Activated CD8-positive, alpha-beta T cell treated with anti-CD3 and anti-CD28 coated beads for 36 hours (primary cell): ENCODE results near the gene TASP1. TPM values are rescaled to one million over a fixed set of nuclear protein-coding genes. Genes with fewer than 3 reads are reported as not detected.

ENCODE experiments used
- ATAC-seq: fragments of 200-7000 bp; cut with Tn5 transposase; one replicate; pipeline ENCODE4 v1.10.0; 2021; ENCODE audit warnings: mild to moderate bottlenecking, moderate library complexity
- CTCF ChIA-PET: fragments of 350-600 bp; sonication (Branson Sonifier 250); formaldehyde crosslinking; loops from one replicate; lab custom pipeline; 2021; ENCODE audit warnings: antibody characterized with exemption; lab: Charles Lee
- POLR2A ChIA-PET: fragments of 350-600 bp; sonication (Branson Sonifier 250); formaldehyde crosslinking; loops from one replicate; lab custom pipeline; 2021; ENCODE audit warnings: antibody characterized with exemption; lab: Charles Lee
- DNase-seq: peaks from one replicate; pipeline ENCODE4 v3.0.0-alpha.2; 2020
- H3K27ac Mint-ChIP-seq: one replicate; pipeline ENCODE4 v1.8.0; 2021; ENCODE audit warnings: mild to moderate bottlenecking, mixed read lengths
- H3K27me3 Mint-ChIP-seq: one replicate; pipeline ENCODE4 v1.8.0; 2021; ENCODE audit warnings: mixed read lengths
- H3K36me3 Mint-ChIP-seq: one replicate; pipeline ENCODE4 v1.8.0; 2021; ENCODE audit warnings: low read depth, mixed read lengths
- H3K4me1 Mint-ChIP-seq: one replicate; pipeline ENCODE4 v1.8.0; 2021; ENCODE audit warnings: low read depth, mixed read lengths
- H3K4me3 Mint-ChIP-seq: one replicate; pipeline ENCODE4 v1.8.0; 2021; ENCODE audit warnings: mild to moderate bottlenecking, moderate library complexity, mixed read lengths
- H3K9me3 Mint-ChIP-seq: one replicate; pipeline ENCODE4 v1.8.0; 2021; ENCODE audit warnings: mixed read lengths
- CTCF ChIP-seq: fragments of 200-600 bp; IDR thresholded peaks from one replicate; pipeline ENCODE4 v1.8.0; 2022; ENCODE audit warnings: antibody characterized with exemption, mild to moderate bottlenecking
- intact Hi-C: fragments of 100-400 bp; cut with micrococcal nuclease; formaldehyde crosslinking; loops from one replicate; pipeline ENCODE4 v1.10.0; 2022
- total RNA-seq, 2 experiments: library from RNA; stranded (reverse); gene quantifications; one replicate each; pipeline ENCODE4 v1.2.3, GENCODE V29; 2021

Gene TASP1
- total RNA-seq, 2 experiments from 2014 or later: 8.7 to 8.8 TPM

GRCh38 chr20:13452470-13453124 lies 186.1 kb downstream of the TASP1 start:
- ChIA-PET CTCF (no interaction called here), POLR2A (no interaction called here)
- Mint-ChIP-seq H3K4me1 (peaks cover 3% of the 10 kb centered on the region), H3K9me3 (peaks cover 4% of the 10 kb centered on the region), H3K4me3 (no peak overlapping the region), H3K27me3 (no peaks in the 10 kb centered on the region), H3K36me3 (peaks cover 31% of the 10 kb centered on the region), H3K27ac (no peak overlapping the region)
- intact Hi-C loops: no loop called here
- DNase-seq (no peak), ATAC-seq (no peak)
- no peak for TF ChIP-seq CTCF

- no peak for TF ChIP-seq CTCF
- Mint-ChIP-seq H3K27me3 (no peaks in the 10 kb centered on the region), H3K4me1 (peaks cover 3% of the 10 kb centered on the region), H3K4me3 (no peak overlapping the region), H3K9me3 (peaks cover 4% of the 10 kb centered on the region), H3K36me3 (peaks cover 29% of the 10 kb centered on the region), H3K27ac (no peak overlapping the region)
- DNase-seq (no peak), ATAC-seq (no peak)
- intact Hi-C loops: no loop called here
- ChIA-PET CTCF (no interaction called here), POLR2A (no interaction called here)
Observed at GRCh38 chr20:13449868-13450434, 188.8 kb downstream of the TASP1 start.

GRCh38 chr20:13447385-13448180 lies 191.1 kb downstream of the TASP1 start:
- ATAC-seq (no peak), DNase-seq (no peak)
- intact Hi-C loops: no loop called here
- Mint-ChIP-seq H3K4me1 (peaks cover 3% of the 10 kb centered on the region), H3K27me3 (no peaks in the 10 kb centered on the region), H3K4me3 (no peak overlapping the region), H3K36me3 (peaks cover 15% of the 10 kb centered on the region), H3K27ac (no peak overlapping the region), H3K9me3 (peaks cover 4% of the 10 kb centered on the region)
- ChIA-PET POLR2A (no interaction called here), CTCF (no interaction called here)
- TF ChIP-seq CTCF: no peak

GRCh38 chr20:13443690-13444089 lies 195.0 kb downstream of the TASP1 start:
- CTCF ChIA-PET: no interaction called here
- H3K4me3 Mint-ChIP-seq: no peak overlapping the region
- intact Hi-C loops: no loop called here

More at GRCh38 chr20:13443690-13444089, 195.0 kb downstream of the TASP1 start:
- DNase-seq: no peak
- no peaks in the 10 kb centered on the region for H3K27me3 Mint-ChIP-seq
- peaks cover 16% of the 10 kb centered on the region for H3K9me3 Mint-ChIP-seq
- H3K4me1 Mint-ChIP-seq: no peaks in the 10 kb centered on the region
- no peak for ATAC-seq
- POLR2A ChIA-PET: no interaction called here
- TF ChIP-seq CTCF: no peak
- H3K27ac Mint-ChIP-seq: no peak overlapping the region
- H3K36me3 Mint-ChIP-seq: peaks cover 25% of the 10 kb centered on the region
